Measurements from ENCODE around the gene LPGAT1.

- TF ChIP-seq, protein P1, sequence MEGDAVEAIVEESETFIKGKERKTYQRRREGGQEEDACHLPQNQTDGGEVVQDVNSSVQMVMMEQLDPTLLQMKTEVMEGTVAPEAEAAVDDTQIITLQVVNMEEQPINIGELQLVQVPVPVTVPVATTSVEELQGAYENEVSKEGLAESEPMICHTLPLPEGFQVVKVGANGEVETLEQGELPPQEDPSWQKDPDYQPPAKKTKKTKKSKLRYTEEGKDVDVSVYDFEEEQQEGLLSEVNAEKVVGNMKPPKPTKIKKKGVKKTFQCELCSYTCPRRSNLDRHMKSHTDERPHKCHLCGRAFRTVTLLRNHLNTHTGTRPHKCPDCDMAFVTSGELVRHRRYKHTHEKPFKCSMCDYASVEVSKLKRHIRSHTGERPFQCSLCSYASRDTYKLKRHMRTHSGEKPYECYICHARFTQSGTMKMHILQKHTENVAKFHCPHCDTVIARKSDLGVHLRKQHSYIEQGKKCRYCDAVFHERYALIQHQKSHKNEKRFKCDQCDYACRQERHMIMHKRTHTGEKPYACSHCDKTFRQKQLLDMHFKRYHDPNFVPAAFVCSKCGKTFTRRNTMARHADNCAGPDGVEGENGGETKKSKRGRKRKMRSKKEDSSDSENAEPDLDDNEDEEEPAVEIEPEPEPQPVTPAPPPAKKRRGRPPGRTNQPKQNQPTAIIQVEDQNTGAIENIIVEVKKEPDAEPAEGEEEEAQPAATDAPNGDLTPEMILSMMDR (IDR thresholded peaks at IDR 0.05), result no peak
- no peak for TF ChIP-seq POLR2A (IDR thresholded peaks at IDR 0.05)
Measured at GRCh38 chr1:211708006-211708405, 122.6 kb downstream of the LPGAT1 start.
